Astrocyte of the cerebellum (primary cell): ENCODE data around the gene ASIP.

Experiments
- DNase-seq: peaks from one replicate; pipeline ENCODE4 v3.0.0-alpha.2; 2011; ENCODE audit warnings: low read depth
- H3K4me3 ChIP-seq: 2 replicates; pipeline ENCODE4 v1.5.1; 2011; ENCODE audit warnings: mild to moderate bottlenecking, low read depth, low read length, moderate library complexity
- CTCF ChIP-seq: IDR thresholded peaks from 2 replicates; pipeline ENCODE4 v1.5.1; 2012; ENCODE audit warnings: low read length, low read depth, moderate library complexity, mild to moderate bottlenecking; ENCODE audit errors: missing control alignments
- in situ Hi-C: cut with HindIII; loops from 2 replicates; pipeline ENCODE4 v1.10.0; 2017; ENCODE audit warnings: low sequenced_read_pairs

ASIP gene

GRCh38 chr20:34264141-34264540, 22.9 kb downstream of the ASIP start:
- no peak for TF ChIP-seq CTCF
- H3K4me3 ChIP-seq: no peak overlapping the region
- in situ Hi-C loops: no loop called here
- no peak for DNase-seq

GRCh38 chr20:34268145-34268544, 26.9 kb downstream of the ASIP start:
- DNase-seq: no peak
- in situ Hi-C loops: no loop called here
- H3K4me3 ChIP-seq: no peak overlapping the region
- no peak for TF ChIP-seq CTCF

- H3K4me3 ChIP-seq: peak overlapping the region; percentile 33
- in situ Hi-C loops: no loop called here
- DNase-seq: no peak
Measured at GRCh38 chr20:34268851-34269636, 27.8 kb downstream of the ASIP start.

GRCh38 chr20:34269996-34270627, 28.9 kb downstream of the ASIP start:
- no peak overlapping the region for H3K4me3 ChIP-seq
- DNase-seq: peak; percentile 40
- in situ Hi-C loops: no loop called here
- no peak for TF ChIP-seq CTCF

More at GRCh38 chr20:34268851-34269636, 27.8 kb downstream of the ASIP start:
- TF ChIP-seq CTCF: no peak

GRCh38 chr20:34271956-34272355, 30.7 kb downstream of the ASIP start:
- in situ Hi-C loops: no loop called here
- no peak overlapping the region for H3K4me3 ChIP-seq
- DNase-seq: peak; percentile 95
- TF ChIP-seq CTCF: no peak

- in situ Hi-C loops: no loop called here
- DNase-seq: no peak
- no peak overlapping the region for H3K4me3 ChIP-seq
- no peak for TF ChIP-seq CTCF
Measured at GRCh38 chr20:34274694-34275093, 33.5 kb downstream of the ASIP start.
